Small intestine (tissue), 7 donors: ENCODE measurements around the gene GRB14. TPM values are rescaled to one million over a fixed set of nuclear protein-coding genes. Genes with fewer than 3 reads are reported as not detected.

Experiments used
- DNase-seq, 2 donors: peaks; one replicate each; pipeline versions ENCODE4 v3.0.0 to v3.0.0-alpha.2; 2013
- FAIRE-seq: peaks from 2 replicates; lab custom pipeline; 2012; peaks lifted over from hg19 to GRCh38; lab: Jason Lieb, UNC
- H3K27ac ChIP-seq, 3 donors: one replicate each; pipeline ENCODE4 v1.5.1; 2013; ENCODE audit warnings: low read length in 2 of 3, mild to moderate bottlenecking in 2 of 3, control low read depth in 1 of 3, inconsistent platforms in 1 of 3, low read depth in 1 of 3, moderate library complexity in 1 of 3
- H3K27me3 ChIP-seq, 3 donors: one replicate each; pipeline ENCODE4 v1.6.1; 2013; ENCODE audit warnings: low read length in 3 of 3, inconsistent platforms in 1 of 3; ENCODE audit not compliant: control insufficient read depth in 3 of 3, insufficient read depth in 3 of 3
- H3K36me3 ChIP-seq, 3 donors: one replicate each; pipeline ENCODE4 v1.6.1; 2013; ENCODE audit warnings: low read length in 3 of 3, inconsistent platforms in 1 of 3, low read depth in 1 of 3, mild to moderate bottlenecking in 1 of 3, moderate library complexity in 1 of 3; ENCODE audit not compliant: control insufficient read depth in 3 of 3, insufficient read depth in 2 of 3
- H3K4me1 ChIP-seq, 3 donors: one replicate each; pipeline ENCODE4 v1.6.1; 2013; ENCODE audit warnings: low read length in 2 of 3, inconsistent platforms in 1 of 3, low read depth in 1 of 3, mild to moderate bottlenecking in 1 of 3, moderate library complexity in 1 of 3; ENCODE audit not compliant: control insufficient read depth in 3 of 3, insufficient read depth in 2 of 3
- H3K4me3 ChIP-seq, 3 donors: one replicate each; pipeline ENCODE4 v1.5.1; 2013; ENCODE audit warnings: low read length in 3 of 3, control low read depth in 1 of 3, inconsistent platforms in 1 of 3, low read depth in 1 of 3, mild to moderate bottlenecking in 1 of 3, moderate library complexity in 1 of 3
- H3K9me3 ChIP-seq, 2 donors: one replicate each; pipeline ENCODE4 v1.6.1; 2013; ENCODE audit warnings: low read depth in 1 of 2, low read length in 1 of 2; ENCODE audit not compliant: control insufficient read depth in 2 of 2, insufficient read depth in 1 of 2
- WGBS, 3 donors: extraction: QIAGEN DNeasy Blood & Tissue Kit; methylation state at CpG; one replicate each; pipeline ENCODE4 v1.1.7; 2013; 5-methylcytosine and 5-hydroxymethylcytosine counted together
- polyA plus RNA-seq, 4 donors: library from polyadenylated mRNA; stranded (reverse) in 3 of 4; unstranded in 1 of 4; fragments of 200-250 nt in 3 of 4; fragments of 120-200 nt in 1 of 4; gene quantifications; one replicate each; pipeline versions ENCODE4 v1.2.1 to v1.2.3, GENCODE V29; 2013
- donor health status: healthy with polysubstance abuse.
- donor health status: control.
- donor health status: control.
- donor health status: Bipolar disorder and iron deficiency.
- donor health status: healthy.

The GRB14 gene
- polyA plus RNA-seq, 4 donors: 0.45 to 7.0 (median 2.0) TPM; not detected in 1

GRCh38 chr2:164514491-164514890 lies 106.8 kb downstream of the GRB14 start:
- Histone ChIP-seq H3K36me3 (peaks cover 0 to 7% (median 0%) of the 10 kb centered on the region in 3 donors), H3K27me3 (no peaks in the 10 kb centered on the region), H3K9me3 (peaks cover 0 to 27% of the 10 kb centered on the region in 2 donors), H3K4me1 (no peaks in the 10 kb centered on the region), H3K4me3 (no peak overlapping the region), H3K27ac (no peak overlapping the region)
- 75 to 95% (median 81%) methylated on average over 2 of the region's 2 CpGs for WGBS, 3 donors
- FAIRE-seq (no peak), DNase-seq (no peak)

DNA sequence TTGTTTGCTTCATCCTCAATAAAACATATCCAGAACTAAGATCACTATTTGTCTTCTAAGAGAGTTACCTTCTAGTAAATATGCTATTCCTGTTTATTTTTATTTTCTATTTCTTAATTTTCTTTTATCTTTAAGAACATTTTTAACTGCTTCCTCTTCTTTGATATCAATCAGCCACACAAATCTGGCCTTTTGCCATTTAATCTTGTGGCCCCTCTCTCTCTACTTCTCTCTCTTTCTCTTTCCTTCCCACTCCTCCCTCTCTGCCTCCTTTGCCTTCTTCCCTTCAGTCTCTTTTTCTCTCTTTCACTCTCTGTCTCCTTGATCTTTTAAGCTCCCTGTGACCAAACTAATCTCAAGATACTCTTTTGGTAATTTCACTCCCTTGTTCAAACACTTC lies 108.4 kb downstream of the GRB14 start:
- FAIRE-seq: no peak
- peaks cover 0 to 27% of the 10 kb centered on the region in 2 donors for H3K9me3 ChIP-seq
- H3K27ac ChIP-seq: no peak overlapping the region
- peaks cover 0 to 7% (median 0%) of the 10 kb centered on the region in 3 donors for H3K36me3 ChIP-seq
- no peaks in the 10 kb centered on the region for H3K4me1 ChIP-seq
- no peak for DNase-seq
- no peaks in the 10 kb centered on the region for H3K27me3 ChIP-seq
- H3K4me3 ChIP-seq: no peak overlapping the region

- 89 to 96% (median 91%) methylated on average over 4 of the region's 4 CpGs for WGBS, 3 donors
- Histone ChIP-seq H3K4me3 (no peak overlapping the region), H3K4me1 (no peaks in the 10 kb centered on the region), H3K27me3 (no peaks in the 10 kb centered on the region), H3K9me3 (peaks cover 0 to 23% of the 10 kb centered on the region in 2 donors), H3K36me3 (peaks cover 0 to 7% (median 0%) of the 10 kb centered on the region in 3 donors), H3K27ac (no peak overlapping the region)
- FAIRE-seq: no peak
- no peak for DNase-seq
Observed at GRCh38 chr2:164511738-164512137, 109.5 kb downstream of the GRB14 start.

DNA sequence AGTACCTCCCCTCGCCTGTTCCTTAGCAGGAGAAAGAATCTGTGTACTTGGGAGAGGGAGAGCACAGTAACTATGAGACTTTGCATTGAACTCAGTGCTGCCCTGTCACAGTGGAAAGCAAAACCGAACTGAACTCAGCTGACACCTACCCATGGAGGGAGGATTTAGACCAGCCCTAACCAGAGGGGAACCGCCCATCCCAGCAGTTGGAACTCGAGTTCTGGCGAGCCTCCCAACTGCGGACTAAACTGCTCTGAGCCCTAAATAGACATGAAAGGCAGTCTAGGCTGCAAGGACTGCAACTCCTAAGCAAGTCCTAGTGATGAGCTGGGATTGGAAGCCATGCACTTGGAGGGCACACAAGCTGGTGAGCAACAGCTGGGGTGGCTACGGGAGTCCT lies 110.4 kb downstream of the GRB14 start:
- H3K27ac ChIP-seq: no peak overlapping the region
- WGBS, 3 donors: 61 to 72% (median 65%) methylated on average over 7 of the region's 7 CpGs
- H3K27me3 ChIP-seq: no peaks in the 10 kb centered on the region
- FAIRE-seq (no peak), DNase-seq (no peak)
- no peak overlapping the region for H3K4me3 ChIP-seq
- H3K4me1 ChIP-seq: no peaks in the 10 kb centered on the region
- H3K9me3 ChIP-seq: peaks cover 0 to 14% of the 10 kb centered on the region in 2 donors
- H3K36me3 ChIP-seq: peaks cover 0 to 7% (median 0%) of the 10 kb centered on the region in 3 donors

GRCh38 chr2:164509137-164509877 lies 112.0 kb downstream of the GRB14 start:
- Histone ChIP-seq H3K27me3 (no peaks in the 10 kb centered on the region), H3K36me3 (peaks cover 0 to 3% (median 0%) of the 10 kb centered on the region in 3 donors), H3K27ac (no peak overlapping the region), H3K9me3 (peaks cover 0 to 3% of the 10 kb centered on the region in 2 donors), H3K4me3 (no peak overlapping the region), H3K4me1 (no peaks in the 10 kb centered on the region)
- 70 to 83% (median 78%) methylated on average over 4 of the region's 4 CpGs for WGBS, 3 donors
- DNase-seq (no peak), FAIRE-seq (no peak)

DNA sequence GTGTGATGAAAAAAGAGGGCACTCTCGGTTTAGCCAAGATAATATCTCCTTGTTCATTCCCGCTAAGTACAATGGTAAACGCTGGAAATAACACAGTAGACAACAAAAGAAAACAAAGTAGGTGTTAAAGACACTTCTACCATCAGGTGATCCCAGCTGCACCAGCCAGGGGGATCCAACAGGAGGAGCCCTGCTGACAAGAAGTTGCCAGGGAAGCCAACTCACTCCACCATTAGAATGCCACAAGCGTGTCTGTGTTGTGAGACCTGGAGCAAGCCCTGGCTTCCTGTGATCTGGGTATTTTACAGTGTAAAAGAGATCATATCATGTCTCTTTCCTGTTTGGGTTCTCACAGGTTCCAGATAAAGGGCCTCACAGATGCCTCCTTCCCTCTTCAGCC lies 117.0 kb downstream of the GRB14 start:
- 80 to 85% (median 85%) methylated on average over 4 of the region's 4 CpGs for WGBS, 3 donors
- no peak overlapping the region for H3K27ac ChIP-seq
- no peaks in the 10 kb centered on the region for H3K4me1 ChIP-seq
- H3K36me3 ChIP-seq: no peaks in the 10 kb centered on the region
- H3K4me3 ChIP-seq: no peak overlapping the region
- DNase-seq (peak in 1 of 2 donors; percentile 3), FAIRE-seq (no peak)
- no peaks in the 10 kb centered on the region for H3K9me3 ChIP-seq
- no peaks in the 10 kb centered on the region for H3K27me3 ChIP-seq

DNA sequence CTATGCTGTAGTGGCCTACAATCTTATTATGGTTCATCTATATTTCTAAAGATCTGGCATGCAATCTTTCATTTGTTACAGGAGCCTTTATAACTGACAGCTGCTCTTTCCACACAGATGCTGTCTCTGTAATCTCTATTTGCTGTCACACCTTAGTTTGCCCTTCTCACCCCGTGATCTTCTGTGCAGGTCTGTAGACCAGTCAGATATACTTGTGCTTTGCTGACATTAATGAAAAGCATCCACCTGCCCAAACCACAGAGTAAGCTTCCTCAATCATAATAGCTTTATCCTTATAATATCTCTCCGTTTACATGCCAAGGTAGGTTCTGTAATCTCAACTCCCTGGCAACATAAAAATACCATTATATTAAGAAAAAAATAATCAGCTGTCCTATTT lies 122.4 kb downstream of the GRB14 start:
- 16 to 64% (median 34%) methylated on average over 2 of the region's 2 CpGs for WGBS, 3 donors
- peak; percentile 45 to 49 for DNase-seq

GRCh38 chr2:164496881-164497280 lies 124.4 kb downstream of the GRB14 start:
- 92 to 96% (median 93%) methylated on average over 5 of the region's 5 CpGs for WGBS, 3 donors
- Histone ChIP-seq H3K9me3 (no peaks in the 10 kb centered on the region), H3K4me1 (no peaks in the 10 kb centered on the region), H3K27me3 (no peaks in the 10 kb centered on the region), H3K4me3 (no peak overlapping the region), H3K27ac (no peak overlapping the region), H3K36me3 (no peaks in the 10 kb centered on the region)
- FAIRE-seq: no peak
- no peak for DNase-seq

More for the DNA sequence above, 122.4 kb downstream of the GRB14 start:
- H3K9me3 ChIP-seq: no peaks in the 10 kb centered on the region
- H3K27ac ChIP-seq: no peak overlapping the region
- no peaks in the 10 kb centered on the region for H3K4me1 ChIP-seq
- H3K36me3 ChIP-seq: no peaks in the 10 kb centered on the region
- no peak overlapping the region for H3K4me3 ChIP-seq
- no peak for FAIRE-seq
- no peaks in the 10 kb centered on the region for H3K27me3 ChIP-seq
